Bronchial epithelial cell (primary cell): ENCODE data around the gene ZNF546. TPM values are rescaled to one million over a fixed set of nuclear protein-coding genes. Genes with fewer than 3 reads are reported as not detected.
A peak's percentile ranks its signal among the peaks of the same experiment; 100 is the strongest.

Experiments
- DNase-seq: peaks from one replicate; pipeline ENCODE4 v3.0.0-alpha.2; 2010; ENCODE audit warnings: low read depth
- FAIRE-seq: peaks from 2 replicates; lab custom pipeline; 2011; peaks lifted over from hg19 to GRCh38; lab: Jason Lieb, UNC
- H3K27me3 ChIP-seq: 2 replicates; pipeline ENCODE4 v1.5.1; 2011; ENCODE audit warnings: low read length; ENCODE audit not compliant: control insufficient read depth, insufficient read depth
- H3K36me3 ChIP-seq: 2 replicates; pipeline ENCODE4 v1.5.1; 2011; ENCODE audit warnings: low read length; ENCODE audit not compliant: control insufficient read depth, insufficient read depth
- H3K4me3 ChIP-seq: 2 replicates; pipeline ENCODE4 v1.5.1; 2011; ENCODE audit warnings: mild to moderate bottlenecking, low read depth, low read length, control low read depth
- CTCF ChIP-seq: IDR thresholded peaks from 2 replicates; pipeline ENCODE4 v1.5.1; 2011; ENCODE audit warnings: mild to moderate bottlenecking, moderate library complexity, low read length, control low read depth, inconsistent platforms; ENCODE audit not compliant: insufficient read depth, severe bottlenecking
- total RNA-seq: library from RNA; depleted of rRNA; stranded (reverse); fragments of >200 nt; gene quantifications from 2 replicates; pipeline ENCODE4 v1.2.1, GENCODE V29; 2014

The ZNF546 gene
- total RNA-seq, 1 donor from 2014 or later: 2.4 TPM

- DNase-seq: no peak
- no peak for FAIRE-seq
- Histone ChIP-seq H3K36me3 (no peaks in the 10 kb centered on the region), H3K27me3 (no peaks in the 10 kb centered on the region), H3K4me3 (no peak overlapping the region)
- TF ChIP-seq CTCF: no peak
These were observed 33.0 kb upstream of the ZNF546 start for GRCh38 chr19:39963898-39964297.

- no peaks in the 10 kb centered on the region for H3K27me3 ChIP-seq
- no peak overlapping the region for H3K4me3 ChIP-seq
- no peak for FAIRE-seq
- TF ChIP-seq CTCF: no peak
- no peaks in the 10 kb centered on the region for H3K36me3 ChIP-seq
- DNase-seq: no peak
These were observed 30.2 kb upstream of the ZNF546 start for GRCh38 chr19:39966617-39967016.

GRCh38 chr19:39967561-39967960 lies 29.3 kb upstream of the ZNF546 start:
- H3K27me3 ChIP-seq: no peaks in the 10 kb centered on the region
- DNase-seq: no peak
- no peak overlapping the region for H3K4me3 ChIP-seq
- FAIRE-seq: no peak
- TF ChIP-seq CTCF: no peak
- H3K36me3 ChIP-seq: no peaks in the 10 kb centered on the region

GRCh38 chr19:39968789-39969188 lies 28.1 kb upstream of the ZNF546 start:
- no peak for TF ChIP-seq CTCF
- FAIRE-seq: no peak
- DNase-seq: no peak
- Histone ChIP-seq H3K27me3 (no peaks in the 10 kb centered on the region), H3K4me3 (no peak overlapping the region), H3K36me3 (peaks cover 6% of the 10 kb centered on the region)

- no peak for TF ChIP-seq CTCF
- H3K27me3 ChIP-seq: no peaks in the 10 kb centered on the region
- peak; percentile 68 for DNase-seq
- no peak for FAIRE-seq
- H3K36me3 ChIP-seq: peaks cover 10% of the 10 kb centered on the region
- no peak overlapping the region for H3K4me3 ChIP-seq
These were observed 27.6 kb upstream of the ZNF546 start for GRCh38 chr19:39969266-39969665.

- Histone ChIP-seq H3K4me3 (peak overlapping the region; percentile 53), H3K36me3 (peaks cover 15% of the 10 kb centered on the region), H3K27me3 (no peaks in the 10 kb centered on the region)
- FAIRE-seq (no peak), DNase-seq (no peak)
- TF ChIP-seq CTCF: no peak
These were observed 27.0 kb upstream of the ZNF546 start for GRCh38 chr19:39969681-39970424.
